ENCODE results near the gene SYT9. TPM values are rescaled to one million over a fixed set of nuclear protein-coding genes. Genes with fewer than 3 reads are reported as not detected.

SYT9 gene
- total RNA-seq, 1 donor from 2014 or later = 0.52 TPM

DNA sequence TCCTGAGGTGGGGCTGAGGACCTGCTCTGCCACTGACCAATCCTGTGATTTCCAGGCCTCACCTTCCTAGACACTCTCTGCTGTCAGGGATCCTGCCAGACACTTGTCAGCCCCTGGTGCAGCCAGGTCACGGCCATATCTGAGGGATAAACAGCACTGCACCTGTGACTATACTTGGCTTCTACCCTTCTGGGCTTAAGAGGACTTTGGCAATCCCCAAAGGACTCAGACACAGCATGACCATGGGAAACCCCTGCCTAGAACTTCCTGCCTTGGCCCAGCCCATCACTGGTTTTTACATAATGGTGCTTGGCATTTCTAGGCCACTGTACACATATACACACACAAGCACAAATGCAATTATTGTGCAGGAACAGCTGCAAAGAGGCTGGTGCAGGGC is 222.0 kb downstream of the SYT9 start:
- Histone ChIP-seq H3K9ac (ENCODE audit: low read depth in 1 of 3, low read length in 3 of 3) (no peak overlapping the region), H3K9me3 (ENCODE audit: control insufficient read depth in 3 of 3, low read length in 3 of 3) (no peaks in the 10 kb centered on the region), H3K27ac (ENCODE audit: low read depth, low read length) (no peak overlapping the region), H3K4me1 (ENCODE audit: control insufficient read depth in 3 of 3, insufficient read depth in 3 of 3, low read length in 3 of 3) (peaks cover 5 to 13% (median 10%) of the 10 kb centered on the region in 3 donors), H3K4me3 (ENCODE audit: low read length in 3 of 3) (no peak overlapping the region), H3K27me3 (ENCODE audit: control insufficient read depth in 3 of 3, insufficient read depth in 3 of 3, low read length in 3 of 3) (no peaks in the 10 kb centered on the region), H3K36me3 (ENCODE audit: control insufficient read depth in 3 of 3, insufficient read depth in 3 of 3, low read length in 3 of 3) (no peaks in the 10 kb centered on the region)

DNA sequence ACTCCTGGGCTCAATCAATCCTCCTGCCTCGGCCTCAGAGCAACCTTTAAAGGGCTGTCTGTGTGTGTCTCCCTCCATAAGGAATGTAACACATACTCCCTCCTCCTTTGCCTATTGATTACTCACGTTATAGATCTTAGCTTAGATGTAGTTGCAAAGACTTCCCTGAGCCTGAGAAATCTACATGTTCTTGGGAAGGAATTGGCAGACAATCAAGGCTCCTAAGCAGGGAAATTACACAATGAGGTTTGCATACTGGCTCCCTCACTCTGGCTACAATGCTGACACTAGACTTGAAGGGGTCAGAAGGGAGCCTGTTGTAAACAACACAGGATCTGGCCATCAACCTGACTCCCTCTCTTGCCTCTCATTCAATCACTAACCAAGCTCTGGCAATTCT is 228.4 kb downstream of the SYT9 start:
- Histone ChIP-seq H3K9me3 (ENCODE audit: control insufficient read depth in 3 of 3, low read length in 3 of 3) (no peaks in the 10 kb centered on the region), H3K9ac (ENCODE audit: low read depth in 1 of 3, low read length in 3 of 3) (no peak overlapping the region), H3K4me1 (ENCODE audit: control insufficient read depth in 3 of 3, insufficient read depth in 3 of 3, low read length in 3 of 3) (no peaks in the 10 kb centered on the region), H3K4me3 (ENCODE audit: low read length in 3 of 3) (no peak overlapping the region), H3K27ac (ENCODE audit: low read depth, low read length) (no peak overlapping the region), H3K27me3 (ENCODE audit: control insufficient read depth in 3 of 3, insufficient read depth in 3 of 3, low read length in 3 of 3) (no peaks in the 10 kb centered on the region), H3K36me3 (ENCODE audit: control insufficient read depth in 3 of 3, insufficient read depth in 3 of 3, low read length in 3 of 3) (no peaks in the 10 kb centered on the region)

DNA sequence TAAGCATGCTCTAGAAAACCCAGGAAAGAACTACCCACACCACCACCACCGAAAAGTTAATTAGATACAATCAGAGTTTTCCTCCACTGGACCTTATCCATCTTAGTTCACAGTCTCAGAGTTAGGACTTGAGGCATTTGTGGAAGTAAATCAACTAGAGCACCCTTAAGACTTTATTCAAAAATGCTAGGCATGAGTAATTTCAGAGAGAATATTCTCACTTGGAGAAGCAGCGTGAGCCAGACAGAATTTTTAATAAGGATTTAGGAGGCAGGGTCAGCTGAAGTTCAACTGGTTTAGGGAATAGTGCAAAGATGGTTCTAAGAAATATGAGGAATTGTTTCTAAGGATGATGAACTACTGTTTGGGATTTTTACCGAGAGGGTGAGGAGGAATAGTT is 232.4 kb downstream of the SYT9 start:
- Histone ChIP-seq H3K9ac (ENCODE audit: low read depth in 1 of 3, low read length in 3 of 3) (no peak overlapping the region), H3K27ac (ENCODE audit: low read depth, low read length) (no peak overlapping the region), H3K4me3 (ENCODE audit: low read length in 3 of 3) (no peak overlapping the region), H3K9me3 (ENCODE audit: control insufficient read depth in 3 of 3, low read length in 3 of 3) (no peaks in the 10 kb centered on the region), H3K4me1 (ENCODE audit: control insufficient read depth in 3 of 3, insufficient read depth in 3 of 3, low read length in 3 of 3) (peaks cover 0 to 3% (median 0%) of the 10 kb centered on the region in 3 donors), H3K27me3 (ENCODE audit: control insufficient read depth in 3 of 3, insufficient read depth in 3 of 3, low read length in 3 of 3) (no peaks in the 10 kb centered on the region), H3K36me3 (ENCODE audit: control insufficient read depth in 3 of 3, insufficient read depth in 3 of 3, low read length in 3 of 3) (peaks cover 0 to 2% (median 0%) of the 10 kb centered on the region in 3 donors)

DNA sequence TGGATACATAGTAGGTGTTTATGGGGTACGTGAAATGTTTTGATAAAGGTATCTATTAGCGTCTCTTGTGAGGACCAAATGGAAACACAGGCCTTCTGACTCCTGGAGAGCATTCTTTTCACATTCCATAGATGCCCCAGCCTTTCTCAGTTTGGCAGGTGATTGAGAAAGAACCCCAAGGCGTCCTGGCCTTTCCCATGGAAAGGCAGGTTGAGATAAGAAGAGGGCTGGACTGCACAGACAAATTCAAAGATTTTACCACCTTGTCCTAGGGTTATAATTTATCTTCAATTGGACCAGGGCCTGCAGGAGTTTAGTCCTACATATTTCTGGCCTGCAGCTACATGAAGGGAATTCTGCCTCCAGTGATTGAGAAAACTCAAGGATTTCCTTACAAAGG is 232.9 kb downstream of the SYT9 start:
- H3K36me3 ChIP-seq (ENCODE audit: control insufficient read depth in 3 of 3, insufficient read depth in 3 of 3, low read length in 3 of 3) = peaks cover 0 to 2% (median 0%) of the 10 kb centered on the region in 3 donors
- no peaks in the 10 kb centered on the region for H3K27me3 ChIP-seq (ENCODE audit: control insufficient read depth in 3 of 3, insufficient read depth in 3 of 3, low read length in 3 of 3)
- H3K4me3 ChIP-seq (ENCODE audit: low read length in 3 of 3) = peak overlapping the region in 1 of 3 donors; percentile 33
- H3K9me3 ChIP-seq (ENCODE audit: control insufficient read depth in 3 of 3, low read length in 3 of 3) = no peaks in the 10 kb centered on the region
- H3K4me1 ChIP-seq (ENCODE audit: control insufficient read depth in 3 of 3, insufficient read depth in 3 of 3, low read length in 3 of 3) = peaks cover 0 to 3% (median 0%) of the 10 kb centered on the region in 3 donors
- H3K9ac ChIP-seq (ENCODE audit: low read depth in 1 of 3, low read length in 3 of 3) = no peak overlapping the region
- no peak overlapping the region for H3K27ac ChIP-seq (ENCODE audit: low read depth, low read length)

DNA sequence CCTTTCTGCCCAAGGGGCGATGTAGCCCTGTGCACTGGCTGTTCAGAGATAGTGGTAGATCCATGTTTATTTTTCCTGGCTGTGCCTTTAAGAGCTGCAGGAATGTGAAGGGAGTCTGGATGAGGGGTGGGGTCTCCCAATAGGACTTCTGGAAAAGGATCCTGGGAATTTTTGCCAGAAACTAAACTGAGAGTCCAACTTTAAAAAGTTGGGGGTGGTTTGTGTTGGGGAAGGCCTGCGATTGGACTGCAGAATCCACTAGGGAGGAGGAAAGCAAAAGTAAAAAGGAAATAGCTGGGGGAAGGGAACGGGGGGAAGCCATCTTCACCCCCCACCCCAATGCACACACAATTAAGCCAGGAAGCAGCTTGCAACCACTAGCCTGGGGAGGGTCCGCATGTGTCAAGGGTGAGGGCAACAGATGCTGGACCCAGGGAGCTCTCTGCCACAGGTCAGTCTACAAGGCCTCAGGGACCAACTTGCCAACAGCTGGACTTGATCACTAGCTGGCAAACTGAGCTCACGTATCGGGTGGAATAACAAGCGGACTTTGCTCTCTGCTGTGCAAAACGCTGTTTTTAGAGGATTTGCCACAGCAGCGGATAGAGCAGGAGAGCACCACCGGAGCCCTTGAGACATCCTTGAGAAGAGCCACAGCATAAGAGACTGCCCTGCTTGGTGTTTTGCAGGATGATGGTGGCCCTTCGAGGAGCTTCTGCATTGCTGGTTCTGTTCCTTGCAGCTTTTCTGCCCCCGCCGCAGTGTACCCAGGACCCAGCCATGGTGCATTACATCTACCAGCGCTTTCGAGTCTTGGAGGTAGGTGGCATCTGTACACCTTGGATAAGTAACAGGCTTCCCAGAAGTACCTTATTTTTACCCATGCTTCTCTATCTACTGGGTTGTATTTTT is 233.7 kb downstream of the SYT9 start, which contains the start of gene OLFML1:
OLFML1 (plus strand) TSS at position 321 of the 912 bp plus-strand sequence; CDS start at position 691, 370 bp downstream.
- peak within 1 kb of the TSS in 2 of 3 donors; percentile 35 to 65 for H3K9ac ChIP-seq (ENCODE audit: low read depth in 1 of 3, low read length in 3 of 3)
- no peaks in the 10 kb centered on the region for H3K27me3 ChIP-seq (ENCODE audit: control insufficient read depth in 3 of 3, insufficient read depth in 3 of 3, low read length in 3 of 3)
- no peak within 1 kb of the TSS for H3K27ac ChIP-seq (ENCODE audit: low read depth, low read length)
- no peaks in the 10 kb centered on the region for H3K9me3 ChIP-seq (ENCODE audit: control insufficient read depth in 3 of 3, low read length in 3 of 3)
- peaks cover 0 to 2% (median 0%) of the 10 kb centered on the region in 3 donors for H3K36me3 ChIP-seq (ENCODE audit: control insufficient read depth in 3 of 3, insufficient read depth in 3 of 3, low read length in 3 of 3)
- peaks cover 0 to 3% (median 0%) of the 10 kb centered on the region in 3 donors for H3K4me1 ChIP-seq (ENCODE audit: control insufficient read depth in 3 of 3, insufficient read depth in 3 of 3, low read length in 3 of 3)
- peak within 1 kb of the TSS; percentile 55 to 78 (median 71) for H3K4me3 ChIP-seq (ENCODE audit: low read length in 3 of 3)

DNA sequence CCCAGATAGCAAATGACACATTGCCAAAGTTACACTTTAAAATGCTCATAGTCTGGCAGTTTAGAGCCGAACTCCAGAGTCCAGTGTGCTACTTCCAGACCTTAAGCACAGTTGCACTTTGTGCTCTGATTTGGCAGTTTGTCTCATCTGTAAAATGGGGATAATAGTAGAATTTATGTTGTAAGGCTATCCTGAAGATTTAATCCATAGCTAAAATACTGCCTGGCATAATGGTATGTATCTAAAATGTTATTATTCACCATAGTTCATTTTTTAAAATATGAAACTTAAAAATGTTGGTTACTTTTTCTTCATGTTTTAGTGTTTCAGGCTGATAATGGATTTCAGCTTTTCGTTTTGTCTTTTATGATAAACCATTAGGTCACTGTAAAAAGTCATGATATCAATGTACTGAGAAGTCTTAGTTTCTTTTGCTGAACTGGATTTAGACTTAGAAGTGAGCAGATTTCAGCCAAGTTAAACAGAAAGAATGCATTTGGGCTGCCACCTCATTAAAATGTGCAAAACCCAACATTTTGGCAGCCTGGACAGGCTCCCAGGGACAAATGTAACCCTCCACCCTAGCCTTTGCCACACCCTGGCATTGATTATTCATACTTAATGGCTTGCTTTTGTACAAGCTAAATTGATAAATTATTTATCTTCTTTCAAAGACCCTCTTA is 234.5 kb downstream of the SYT9 start:
- peaks cover 0 to 2% (median 0%) of the 10 kb centered on the region in 3 donors for H3K36me3 ChIP-seq (ENCODE audit: control insufficient read depth in 3 of 3, insufficient read depth in 3 of 3, low read length in 3 of 3)
- H3K27me3 ChIP-seq (ENCODE audit: control insufficient read depth in 3 of 3, insufficient read depth in 3 of 3, low read length in 3 of 3) = no peaks in the 10 kb centered on the region
- H3K4me1 ChIP-seq (ENCODE audit: control insufficient read depth in 3 of 3, insufficient read depth in 3 of 3, low read length in 3 of 3) = peaks cover 0 to 3% (median 0%) of the 10 kb centered on the region in 3 donors
- peak overlapping the region in 1 of 3 donors; percentile 15 for H3K9ac ChIP-seq (ENCODE audit: low read depth in 1 of 3, low read length in 3 of 3)
- H3K4me3 ChIP-seq (ENCODE audit: low read length in 3 of 3) = peak overlapping the region; percentile 55 to 78 (median 71)
- H3K27ac ChIP-seq (ENCODE audit: low read depth, low read length) = no peak overlapping the region
- H3K9me3 ChIP-seq (ENCODE audit: control insufficient read depth in 3 of 3, low read length in 3 of 3) = no peaks in the 10 kb centered on the region

DNA sequence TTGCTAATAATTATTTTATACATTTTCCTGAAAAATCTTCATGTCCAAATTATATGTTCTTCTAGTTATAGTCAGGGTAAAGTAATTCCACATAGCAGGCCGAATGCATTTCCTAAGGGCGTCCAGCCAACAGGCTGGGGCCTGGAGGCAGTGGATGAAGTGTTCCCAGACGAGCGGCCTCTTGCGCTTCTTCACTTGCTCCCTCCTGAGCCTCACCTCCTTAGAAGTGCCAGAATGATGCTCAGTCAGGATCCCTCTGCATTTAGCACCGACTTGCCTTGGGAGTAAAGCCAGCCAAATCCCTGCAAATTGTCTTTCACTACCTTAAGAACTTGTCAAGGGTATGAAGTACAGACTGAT is 235.1 kb downstream of the SYT9 start:
- no peak overlapping the region for H3K9ac ChIP-seq (ENCODE audit: low read depth in 1 of 3, low read length in 3 of 3)
- H3K4me3 ChIP-seq (ENCODE audit: low read length in 3 of 3) = peak overlapping the region in 1 of 3 donors; percentile 78
- no peaks in the 10 kb centered on the region for H3K9me3 ChIP-seq (ENCODE audit: control insufficient read depth in 3 of 3, low read length in 3 of 3)
- H3K27ac ChIP-seq (ENCODE audit: low read depth, low read length) = no peak overlapping the region
- H3K27me3 ChIP-seq (ENCODE audit: control insufficient read depth in 3 of 3, insufficient read depth in 3 of 3, low read length in 3 of 3) = no peaks in the 10 kb centered on the region
- H3K36me3 ChIP-seq (ENCODE audit: control insufficient read depth in 3 of 3, insufficient read depth in 3 of 3, low read length in 3 of 3) = peaks cover 0 to 2% (median 0%) of the 10 kb centered on the region in 3 donors
- H3K4me1 ChIP-seq (ENCODE audit: control insufficient read depth in 3 of 3, insufficient read depth in 3 of 3, low read length in 3 of 3) = peaks cover 0 to 3% (median 0%) of the 10 kb centered on the region in 3 donors

DNA sequence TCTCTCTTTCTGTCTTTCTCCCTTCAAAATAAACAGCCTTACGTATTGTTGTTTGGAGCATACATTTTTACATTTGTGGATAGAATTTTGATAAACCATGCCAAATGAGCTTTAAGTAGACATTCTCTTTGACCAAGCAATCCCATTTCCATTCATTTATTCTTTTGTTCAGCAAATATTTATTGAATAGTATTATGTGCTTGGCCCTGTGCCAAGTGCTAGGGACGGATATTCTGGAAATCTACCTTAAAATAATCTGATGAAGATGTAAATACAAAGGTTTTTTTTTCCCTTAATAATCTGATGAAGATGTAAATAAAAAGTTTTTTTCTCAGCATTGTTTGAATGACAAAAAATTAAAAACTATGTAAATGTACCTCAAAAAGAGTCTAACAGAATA is 235.7 kb downstream of the SYT9 start:
- Histone ChIP-seq H3K4me3 (ENCODE audit: low read length in 3 of 3) (peak overlapping the region in 1 of 3 donors; percentile 78), H3K9me3 (ENCODE audit: control insufficient read depth in 3 of 3, low read length in 3 of 3) (no peaks in the 10 kb centered on the region), H3K4me1 (ENCODE audit: control insufficient read depth in 3 of 3, insufficient read depth in 3 of 3, low read length in 3 of 3) (peaks cover 0 to 3% (median 0%) of the 10 kb centered on the region in 3 donors)

DNA sequence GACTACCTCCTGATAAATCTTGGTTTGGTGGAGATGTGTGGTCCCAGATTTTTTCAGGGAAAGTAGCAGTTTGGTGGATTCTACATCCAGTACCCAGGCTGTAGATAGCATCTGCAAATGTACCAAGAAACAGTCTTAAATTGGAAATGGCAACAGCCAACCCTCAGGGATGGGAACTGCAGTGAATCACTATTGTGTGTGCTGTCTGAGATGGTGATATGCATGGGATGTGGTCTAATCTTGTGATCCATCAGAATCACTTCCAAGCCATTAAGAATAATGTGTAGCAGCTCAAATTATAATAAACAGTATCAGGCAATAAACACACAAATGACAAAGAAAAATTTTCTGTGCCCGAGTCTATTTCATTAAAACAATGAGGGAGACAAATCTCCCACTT is 237.0 kb downstream of the SYT9 start:
- Histone ChIP-seq H3K9me3 (ENCODE audit: control insufficient read depth in 3 of 3, low read length in 3 of 3) (no peaks in the 10 kb centered on the region), H3K36me3 (ENCODE audit: control insufficient read depth in 3 of 3, insufficient read depth in 3 of 3, low read length in 3 of 3) (peaks cover 0 to 2% (median 0%) of the 10 kb centered on the region in 3 donors), H3K9ac (ENCODE audit: low read depth in 1 of 3, low read length in 3 of 3) (no peak overlapping the region), H3K4me1 (ENCODE audit: control insufficient read depth in 3 of 3, insufficient read depth in 3 of 3, low read length in 3 of 3) (peaks cover 0 to 6% (median 0%) of the 10 kb centered on the region in 3 donors), H3K4me3 (ENCODE audit: low read length in 3 of 3) (no peak overlapping the region), H3K27me3 (ENCODE audit: control insufficient read depth in 3 of 3, insufficient read depth in 3 of 3, low read length in 3 of 3) (no peaks in the 10 kb centered on the region), H3K27ac (ENCODE audit: low read depth, low read length) (no peak overlapping the region)

More for the DNA sequence above, 235.7 kb downstream of the SYT9 start:
- Histone ChIP-seq H3K27me3 (ENCODE audit: control insufficient read depth in 3 of 3, insufficient read depth in 3 of 3, low read length in 3 of 3) (no peaks in the 10 kb centered on the region), H3K36me3 (ENCODE audit: control insufficient read depth in 3 of 3, insufficient read depth in 3 of 3, low read length in 3 of 3) (peaks cover 0 to 2% (median 0%) of the 10 kb centered on the region in 3 donors), H3K9ac (ENCODE audit: low read depth in 1 of 3, low read length in 3 of 3) (no peak overlapping the region), H3K27ac (ENCODE audit: low read depth, low read length) (no peak overlapping the region)

Data from skeletal muscle tissue (tissue), 4 donors.